A549 (cell line): Measurements from ENCODE around the gene SNTG2.

Experiments used
- CEBPB ChIP-seq, 2 experiments: fragments of >200 bp in 1 of 2; sonication (Bioruptor Twin) in 1 of 2; formaldehyde crosslinking in 1 of 2; IDR thresholded peaks; 2 replicates each; pipeline ENCODE4 v1.6.1; 2012 to 2016
- RFX5 ChIP-seq: fragments of 450-650 bp; IDR thresholded peaks from 2 replicates; pipeline ENCODE4 v1.7.1; 2014; ENCODE audit warnings: antibody characterized with exemption, mild to moderate bottlenecking, moderate library complexity
- TF ChIP-seq, protein P1 (sequence below): fragments of >200 bp; sonication (Bioruptor Twin); formaldehyde crosslinking; IDR thresholded peaks from 3 replicates; pipeline ENCODE4 v1.5.1; 2016
- TF ChIP-seq, protein P2 (sequence below): fragments of >200 bp; sonication (Bioruptor Twin); formaldehyde crosslinking; IDR thresholded peaks from 2 replicates; pipeline ENCODE4 v1.6.1; 2016

DNA sequence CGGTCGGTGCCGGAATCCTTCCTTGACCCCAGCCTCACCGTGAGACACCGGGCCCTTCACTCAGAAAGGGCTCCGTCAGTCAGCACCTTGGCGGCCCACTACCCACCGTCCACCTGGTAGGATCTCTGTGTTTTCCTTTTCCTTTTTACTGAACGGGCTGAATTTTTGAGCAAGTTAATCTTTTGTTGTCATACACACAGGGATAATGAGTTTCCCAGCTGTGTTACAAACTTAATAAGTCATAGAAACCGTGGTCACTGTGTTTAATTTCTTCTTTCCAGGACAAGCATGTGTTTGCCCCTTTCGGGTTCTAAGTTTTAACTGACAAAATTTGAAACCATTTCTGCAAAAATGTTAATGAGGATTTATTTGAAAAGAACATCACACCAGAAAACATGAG, 423.6 kb downstream of the SNTG2 start:
- TF ChIP-seq, protein P1, sequence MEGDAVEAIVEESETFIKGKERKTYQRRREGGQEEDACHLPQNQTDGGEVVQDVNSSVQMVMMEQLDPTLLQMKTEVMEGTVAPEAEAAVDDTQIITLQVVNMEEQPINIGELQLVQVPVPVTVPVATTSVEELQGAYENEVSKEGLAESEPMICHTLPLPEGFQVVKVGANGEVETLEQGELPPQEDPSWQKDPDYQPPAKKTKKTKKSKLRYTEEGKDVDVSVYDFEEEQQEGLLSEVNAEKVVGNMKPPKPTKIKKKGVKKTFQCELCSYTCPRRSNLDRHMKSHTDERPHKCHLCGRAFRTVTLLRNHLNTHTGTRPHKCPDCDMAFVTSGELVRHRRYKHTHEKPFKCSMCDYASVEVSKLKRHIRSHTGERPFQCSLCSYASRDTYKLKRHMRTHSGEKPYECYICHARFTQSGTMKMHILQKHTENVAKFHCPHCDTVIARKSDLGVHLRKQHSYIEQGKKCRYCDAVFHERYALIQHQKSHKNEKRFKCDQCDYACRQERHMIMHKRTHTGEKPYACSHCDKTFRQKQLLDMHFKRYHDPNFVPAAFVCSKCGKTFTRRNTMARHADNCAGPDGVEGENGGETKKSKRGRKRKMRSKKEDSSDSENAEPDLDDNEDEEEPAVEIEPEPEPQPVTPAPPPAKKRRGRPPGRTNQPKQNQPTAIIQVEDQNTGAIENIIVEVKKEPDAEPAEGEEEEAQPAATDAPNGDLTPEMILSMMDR = no peak
- TF ChIP-seq RFX5 (no peak), CEBPB (IDR thresholded peaks at IDR 0.05) (no peak)
- TF ChIP-seq, protein P2, sequence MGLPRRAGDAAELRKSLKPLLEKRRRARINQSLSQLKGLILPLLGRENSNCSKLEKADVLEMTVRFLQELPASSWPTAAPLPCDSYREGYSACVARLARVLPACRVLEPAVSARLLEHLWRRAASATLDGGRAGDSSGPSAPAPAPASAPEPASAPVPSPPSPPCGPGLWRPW = no peak
